ENCODE results near the gene CARD8. TPM values are rescaled to one million over a fixed set of nuclear protein-coding genes. Genes with fewer than 3 reads are reported as not detected.

The CARD8 gene
- total RNA-seq, 2 experiments from 2014 or later = 180 to 185 TPM

DNA sequence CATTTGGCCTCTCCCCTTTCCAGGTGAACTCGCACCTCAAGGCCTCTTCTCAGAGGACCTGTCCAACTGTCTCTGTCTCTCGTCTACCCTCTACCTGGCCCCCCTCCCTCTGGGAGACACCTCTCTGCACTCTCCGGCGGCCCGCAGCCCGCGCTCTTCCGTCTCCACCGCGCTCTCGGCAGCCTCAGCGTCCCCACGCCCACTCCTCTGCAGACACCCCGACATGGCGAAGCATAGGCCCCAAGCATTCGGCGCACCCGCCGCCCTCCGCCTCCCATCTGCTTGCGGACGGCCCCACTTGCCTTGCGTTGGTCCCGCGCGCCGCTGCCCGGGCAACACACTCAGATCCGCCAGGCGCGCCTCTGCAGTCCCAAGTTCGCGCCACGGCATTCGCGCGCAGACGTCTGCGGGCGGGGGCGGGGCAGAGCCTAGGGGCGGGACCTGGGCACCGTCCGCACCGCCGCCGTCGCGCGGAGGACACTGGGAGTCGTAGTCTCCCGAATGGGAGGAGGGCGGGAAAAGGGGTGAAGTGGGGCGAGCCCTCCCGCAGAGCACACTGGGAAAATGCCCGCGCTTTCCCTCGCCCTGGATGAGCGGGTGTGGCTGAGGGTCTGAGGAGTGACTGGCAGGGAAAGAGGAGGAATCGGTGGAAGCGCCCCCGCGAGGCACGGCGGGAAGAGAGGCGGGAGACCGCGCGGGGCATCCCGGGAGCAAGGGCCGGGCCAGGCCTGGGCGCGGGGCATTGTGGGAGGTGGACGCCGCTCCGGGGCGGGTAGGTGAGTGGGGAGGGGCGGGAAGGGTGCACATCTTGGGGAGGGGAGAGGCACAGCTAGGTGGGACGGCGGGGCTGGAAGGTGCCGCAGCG lies 85.5 kb downstream of the CARD8 start, which contains the start of the genes LIG1 and ZSWIM9:
LIG1 (minus strand) TSS at position 406 of the 865 bp plus-strand sequence. CDS start 4,778 bp downstream, outside the sequence.
ZSWIM9 (plus strand) TSS at position 742 of the 865 bp plus-strand sequence. CDS start 1,123 bp downstream, outside the sequence.
- peaks cover 49% of the 10 kb centered on the region for H3K36me3 Mint-ChIP-seq (ENCODE audit: low read depth)
- H3K27ac Mint-ChIP-seq = peak within 1 kb of the TSS; percentile 98
- ATAC-seq (peak; percentile 93), DNase-seq (peak; percentile 93)
- POLR2A ChIA-PET = interaction anchor here (0.6 to 1.2 kb wide), 3 partner anchors 27 to 90 kb away, joined by 3 to 4 read pairs (median 3); no protein-coding TSS in a partner anchor
- no peaks in the 10 kb centered on the region for H3K27me3 Mint-ChIP-seq (ENCODE audit: low read depth)
- H3K4me3 Mint-ChIP-seq = peak within 1 kb of the TSS; percentile 88
- H3K4me1 Mint-ChIP-seq (ENCODE audit: low read depth) = peaks cover 44% of the 10 kb centered on the region
- CTCF ChIA-PET = interaction anchor here (1.3 to 1.8 kb wide), 2 partner anchors 63 to 91 kb away, joined by 5 to 7 read pairs; no protein-coding TSS in a partner anchor
- no peaks in the 10 kb centered on the region for H3K9me3 Mint-ChIP-seq (ENCODE audit: insufficient read depth)

DNA sequence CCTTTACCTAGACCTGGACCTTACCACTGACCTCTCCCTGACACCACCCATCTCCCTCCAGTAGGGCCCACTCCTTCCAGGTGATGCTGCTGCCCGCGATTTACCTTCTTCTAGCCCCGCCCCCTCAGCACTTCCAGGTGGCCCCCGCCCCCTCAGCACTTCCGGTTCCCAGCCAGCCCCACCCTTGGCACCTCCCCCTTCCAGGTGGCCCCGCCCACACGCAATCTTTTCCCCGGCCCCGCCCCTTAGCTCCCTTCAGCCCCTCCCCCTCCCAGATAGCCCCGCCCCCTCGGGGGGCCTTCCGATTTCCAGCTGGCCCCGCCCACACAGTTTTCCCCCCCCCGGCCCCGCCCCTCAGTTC lies 86.2 kb downstream of the CARD8 start:
- Mint-ChIP-seq H3K9me3 (ENCODE audit: insufficient read depth) (no peaks in the 10 kb centered on the region), H3K27ac (peak overlapping the region; percentile 98), H3K36me3 (ENCODE audit: low read depth) (peaks cover 46% of the 10 kb centered on the region), H3K4me3 (peak overlapping the region; percentile 88), H3K4me1 (ENCODE audit: low read depth) (peaks cover 39% of the 10 kb centered on the region), H3K27me3 (ENCODE audit: low read depth) (no peaks in the 10 kb centered on the region)
- peak; percentile 13 for ATAC-seq
- POLR2A ChIA-PET = interaction anchor here (0.6 to 1.2 kb wide), 3 partner anchors 86 to 91 kb away, joined by 3 to 4 read pairs (median 3); partner anchors contain the start of gene CARD8
- DNase-seq = peak; percentile 93
- CTCF ChIA-PET = interaction anchor here (1.3 kb wide), 1 partner anchor 91 kb away, joined by 5 read pairs; no protein-coding TSS in a partner anchor

DNA sequence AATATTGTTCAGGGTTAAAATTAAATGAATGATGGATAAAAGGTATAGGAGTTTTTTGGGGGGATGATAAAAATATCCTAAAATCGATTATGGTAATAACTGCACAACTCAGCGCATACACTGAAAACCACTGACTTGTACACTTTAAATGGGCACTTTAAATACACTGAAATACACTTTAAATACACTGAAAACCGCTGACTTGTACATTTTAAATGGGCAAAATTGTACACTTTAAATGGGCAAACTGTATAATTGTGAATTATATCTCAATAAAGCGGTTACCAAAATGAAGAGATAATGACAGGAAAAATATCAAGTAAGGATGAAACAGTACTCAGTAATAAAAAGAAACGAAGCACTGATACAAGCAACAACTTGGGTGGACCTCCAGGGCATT lies 87.0 kb downstream of the CARD8 start:
- Mint-ChIP-seq H3K27me3 (ENCODE audit: low read depth) (no peaks in the 10 kb centered on the region), H3K9me3 (ENCODE audit: insufficient read depth) (no peaks in the 10 kb centered on the region), H3K27ac (peak overlapping the region; percentile 14), H3K4me1 (ENCODE audit: low read depth) (peaks cover 38% of the 10 kb centered on the region), H3K4me3 (peak overlapping the region; percentile 88), H3K36me3 (ENCODE audit: low read depth) (peaks cover 45% of the 10 kb centered on the region)
- DNase-seq = no peak
- ChIA-PET CTCF (interaction anchor here (1.3 kb wide), 1 partner anchor 92 kb away, joined by 5 read pairs; no protein-coding TSS in a partner anchor), POLR2A (interaction anchor here (0.9 kb wide), 1 partner anchor 87 kb away, joined by 4 read pairs; the partner anchor contains the start of gene CARD8)
- ATAC-seq = no peak

- Mint-ChIP-seq H3K4me3 (no peak overlapping the region), H3K4me1 (ENCODE audit: low read depth) (no peaks in the 10 kb centered on the region), H3K27ac (no peak overlapping the region), H3K36me3 (ENCODE audit: low read depth) (peaks cover 61% of the 10 kb centered on the region), H3K9me3 (ENCODE audit: insufficient read depth) (no peaks in the 10 kb centered on the region), H3K27me3 (ENCODE audit: low read depth) (no peaks in the 10 kb centered on the region)
- ChIA-PET CTCF (no interaction called here), POLR2A (no interaction called here)
- ATAC-seq = no peak
- DNase-seq = no peak
These were observed 97.4 kb downstream of the CARD8 start for GRCh38 chr19:48158210-48158790.

Other genes starting within 250 kb of the CARD8 start
- not detected for gene CABP5, start 211.8 kb downstream of the CARD8 start, total RNA-seq
- gene PLA2G4C, start 145.1 kb downstream of the CARD8 start, total RNA-seq = 1 to 10 TPM in 1 of 2 experiments, under 1 TPM in 1; 0.73 to 1.8 TPM
- gene LIG1, start 85.6 kb downstream of the CARD8 start, total RNA-seq = 100 to 1,000 TPM; 190 to 198 TPM
- gene ZSWIM9, start 85.2 kb downstream of the CARD8 start, total RNA-seq = 10 to 100 TPM in 1 of 2 experiments, 1 to 10 TPM in 1; 9.0 to 10.3 TPM
- under 1 TPM; 0.44 to 0.45 TPM for gene ZNF114, start 14.2 kb upstream of the CARD8 start, total RNA-seq
- gene EMP3, start 69.6 kb upstream of the CARD8 start, total RNA-seq = 100 to 1,000 TPM; 300 to 320 TPM
- gene TMEM143, start 108.0 kb upstream of the CARD8 start, total RNA-seq = 10 to 100 TPM; 17.1 to 19.4 TPM
- gene SYNGR4, start 108.5 kb upstream of the CARD8 start, total RNA-seq = not detected
- 10 to 100 TPM; 70.3 to 71.3 TPM for gene KDELR1, start 135.6 kb upstream of the CARD8 start, total RNA-seq
- gene GRIN2D, start 137.8 kb upstream of the CARD8 start, total RNA-seq = under 1 TPM; 0.05 to 0.08 TPM
- 10 to 100 TPM; 46.4 to 50.4 TPM for gene GRWD1, start 190.1 kb upstream of the CARD8 start, total RNA-seq
- 1 to 10 TPM; 1.4 to 1.5 TPM for gene KCNJ14, start 199.7 kb upstream of the CARD8 start, total RNA-seq
- 10 to 100 TPM; 48.3 to 50.3 TPM for gene CYTH2, start 213.5 kb upstream of the CARD8 start, total RNA-seq